GM12878 (cell line): ENCODE results near the gene EBP. TPM values are rescaled to one million over a fixed set of nuclear protein-coding genes. Genes with fewer than 3 reads are reported as not detected.

Experiments used
- ATAC-seq: fragments of 200-7000 bp; cut with Tn5 transposase; 3 replicates; pipeline ENCODE4 v1.9.1; 2020; ENCODE audit warnings: mild to moderate bottlenecking, moderate library complexity
- BruUV-seq: library from RNA; stranded (reverse); fragments of 400-500 nt; replicated peaks from 2 replicates; lab custom pipeline; 2021; lab: Mats Ljungman, UMichigan
- CTCF ChIA-PET: fragments of 300-600 bp; sonication (Branson Sonifier 250); formaldehyde crosslinking; extraction: SDS; loops from one replicate; lab custom pipeline; 2021; ENCODE audit warnings: inconsistent platforms; lab: Yijun Ruan, JAX
- POLR2A ChIA-PET: fragments of 350-600 bp; formaldehyde crosslinking; extraction: SDS; loops from one replicate; lab custom pipeline; 2021; ENCODE audit warnings: inconsistent platforms; lab: Charles Lee
- RAD21 ChIA-PET: fragments of 300-600 bp; sonication (Branson Sonifier 250); formaldehyde crosslinking; loops from one replicate; lab custom pipeline; 2023; ENCODE audit warnings: antibody characterized with exemption; ENCODE audit not compliant: unreplicated experiment; lab: Charles Lee
- SMC1A ChIA-PET: fragments of 300-600 bp; sonication (Branson Sonifier 250); formaldehyde crosslinking; loops from one replicate; lab custom pipeline; 2023; ENCODE audit not compliant: unreplicated experiment, uncharacterized antibody; lab: Charles Lee
- DNase-seq: peaks from one replicate; pipeline ENCODE4 v3.0.0-alpha.2; 2011; ENCODE audit warnings: low read depth, low spot score
- FAIRE-seq: peaks from 3 replicates; lab custom pipeline; 2011; peaks lifted over from hg19 to GRCh38; lab: Jason Lieb, UNC
- H2AFZ ChIP-seq: 2 replicates; pipeline ENCODE4 v1.6.0; 2011; ENCODE audit warnings: low read depth, low read length, control low read depth; ENCODE audit not compliant: control insufficient read depth
- H3K27ac ChIP-seq: 2 replicates; pipeline ENCODE4 v1.5.1; 2011; ENCODE audit warnings: control low read depth; ENCODE audit not compliant: control insufficient read depth, insufficient read depth
- H3K27me3 ChIP-seq, 2 experiments: replicated peaks in 1 of 2; 2 replicates each; pipeline versions ENCODE4 v1.6.0 to v1.6.1; 2011; ENCODE audit warnings: low read length in 1 of 2; ENCODE audit not compliant: control insufficient read depth in 2 of 2, insufficient read depth in 2 of 2
- H3K36me3 ChIP-seq, 2 experiments: 2 replicates each; pipeline ENCODE4 v1.5.1; 2011; ENCODE audit warnings: low read length in 1 of 2; ENCODE audit not compliant: control insufficient read depth in 2 of 2, insufficient read depth in 2 of 2
- H3K4me1 ChIP-seq: 2 replicates; pipeline ENCODE4 v1.6.1; 2011; ENCODE audit warnings: mild to moderate bottlenecking, low read length, moderate library complexity, mixed read lengths; ENCODE audit not compliant: control insufficient read depth, insufficient read depth
- H3K4me2 ChIP-seq: 2 replicates; pipeline ENCODE4 v1.6.0; 2011; ENCODE audit warnings: control low read depth; ENCODE audit not compliant: control insufficient read depth, insufficient read depth
- H3K4me3 ChIP-seq: fragments of 200-600 bp; sonication (generic); 2 replicates; pipeline ENCODE4 v1.5.1; 2016
- H3K79me2 ChIP-seq: 2 replicates; pipeline ENCODE4 v1.6.0; 2011; ENCODE audit warnings: low read length; ENCODE audit not compliant: control insufficient read depth, insufficient read depth
- H3K9ac ChIP-seq: 2 replicates; pipeline ENCODE4 v1.8.0; 2011; ENCODE audit warnings: low read length, control low read depth, mixed read lengths; ENCODE audit not compliant: control insufficient read depth, insufficient read depth
- H3K9me3 ChIP-seq: replicated peaks from 3 replicates; pipeline ENCODE4 v1.5.1; 2011; ENCODE audit warnings: mild to moderate bottlenecking, low read length; ENCODE audit not compliant: control insufficient read depth, insufficient read depth
- H4K20me1 ChIP-seq: 2 replicates; pipeline ENCODE4 v1.6.0; 2011; ENCODE audit not compliant: control insufficient read depth, insufficient read depth
- CBFB ChIP-seq: IDR thresholded peaks from 2 replicates; pipeline ENCODE4 v1.6.1; 2016; ENCODE audit warnings: antibody characterized with exemption, low read depth
- CHD2 ChIP-seq: IDR thresholded peaks from 2 replicates; pipeline ENCODE4 v1.6.1; 2011; ENCODE audit warnings: low read depth, low read length, improper control_type of control experiment, borderline replicate concordance
- NFXL1 ChIP-seq: fragments of 450-650 bp; IDR thresholded peaks from 2 replicates; pipeline ENCODE4 v1.6.1; 2017; ENCODE audit warnings: antibody characterized with exemption, mild to moderate bottlenecking, borderline replicate concordance
- SIN3A ChIP-seq: IDR thresholded peaks from 2 replicates; pipeline ENCODE4 v1.6.1; 2012; ENCODE audit warnings: low read depth, low read length, improper control_type of control experiment
- SPI1 ChIP-seq: IDR thresholded peaks from 2 replicates; pipeline ENCODE4 v1.6.1; 2011; ENCODE audit warnings: low read depth, mild to moderate bottlenecking, low read length, moderate library complexity, borderline replicate concordance; ENCODE audit not compliant: insufficient read depth
- ZNF207 ChIP-seq: fragments of 450-650 bp; IDR thresholded peaks from 2 replicates; pipeline ENCODE4 v1.6.1; 2014; ENCODE audit warnings: antibody characterized with exemption, mild to moderate bottlenecking, borderline replicate concordance
- WGBS: methylation state at CpG from one replicate; pipeline ENCODE4 v1.1.6; 2016; ENCODE audit warnings: low lambda C conversion rate; ENCODE audit not compliant: insufficient replicate concordance, insufficient coverage; ENCODE audit errors: missing lambda C conversion rate; 5-methylcytosine and 5-hydroxymethylcytosine counted together
- in situ Hi-C: fragments of 300-500 bp; cut with MboI; formaldehyde crosslinking; loops from 9 replicates; pipeline ENCODE4 v1.14.3; 2018; ENCODE audit warnings: mixed read lengths
- intact Hi-C: fragments of 100-400 bp; cut with micrococcal nuclease; formaldehyde crosslinking; loops from one replicate; pipeline ENCODE4 v1.14.2; 2022; ENCODE audit not compliant: unreplicated experiment
- polyA plus RNA-seq, 11 experiments: library from polyadenylated mRNA; depleted of rRNA in 4 of 11; unstranded in 6 of 11; stranded (reverse) in 5 of 11; fragments of >200 nt; fragmentation: Nextera tagmentation in 4 of 11; fragmentation: Illumina TruSeq in 1 of 11; extraction: Ambion mirVana in 4 of 11; extraction: Trizol in 1 of 11; gene quantifications; 1 replicate in 1 of 11; 2 replicates in 10 of 11; pipeline versions ENCODE4 v1.2.1 to v1.2.3, GENCODE V29; 2011 to 2016; ENCODE audit warnings: inconsistent platforms in 2 of 11, missing spikeins in 2 of 11, low read depth in 1 of 11
- total RNA-seq, 4 experiments: library from RNA; depleted of rRNA in 3 of 4; stranded (reverse); fragments of >200 nt in 3 of 4; fragmentation: Illumina TruSeq in 1 of 4; extraction: Trizol in 1 of 4; gene quantifications; 2 replicates each; pipeline versions ENCODE4 v1.2.1 to v1.2.3, GENCODE V29; 2013 to 2021
- TF ChIP-seq, protein P1 (sequence below): IDR thresholded peaks from 2 replicates; pipeline ENCODE4 v1.6.1; 2012; ENCODE audit warnings: low read depth, low read length, improper control_type of control experiment
- TF ChIP-seq, protein P2 (sequence below): IDR thresholded peaks from 2 replicates; pipeline ENCODE4 v1.6.1; 2012; ENCODE audit warnings: improper control_type of control experiment, low read depth, low read length; ENCODE audit not compliant: insufficient replicate concordance
- TF ChIP-seq, protein P3 (sequence below): IDR thresholded peaks from 2 replicates; pipeline ENCODE4 v1.6.1; 2012; ENCODE audit warnings: low read depth, low read length, improper control_type of control experiment
- TF ChIP-seq, protein P4 (sequence below): fragments of 450-650 bp; IDR thresholded peaks from 2 replicates; pipeline ENCODE4 v1.6.1; 2014; ENCODE audit warnings: mild to moderate bottlenecking

Gene EBP
- total and polyA plus RNA-seq, 10 of the 15 experiments (the other 5 are each of a cell fraction or from before 2014, with no cell fraction given): 125 to 628 (median 180) TPM

DNA sequence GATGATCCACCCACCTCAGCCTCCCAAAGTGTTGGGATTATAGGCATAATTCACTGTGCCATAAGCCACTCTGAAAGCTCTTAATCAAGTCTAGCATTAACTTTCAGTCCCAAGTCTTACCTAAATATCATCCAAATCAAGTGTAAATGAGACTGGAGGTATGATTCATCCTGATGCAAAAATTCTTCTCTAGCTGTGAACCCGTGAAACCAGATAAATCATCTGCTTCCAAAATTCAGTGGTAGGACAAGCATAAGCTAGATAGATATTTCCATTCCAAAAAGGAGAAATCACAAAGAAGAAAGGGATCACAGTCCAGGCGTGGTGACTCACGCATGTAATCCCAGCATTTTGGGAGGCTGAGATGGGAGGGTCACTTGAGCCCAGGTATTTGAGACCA, 9.1 kb downstream of the EBP start (continued):
- TF ChIP-seq ZNF207 (no peak), CHD2 (no peak)
- TF ChIP-seq, protein P1, sequence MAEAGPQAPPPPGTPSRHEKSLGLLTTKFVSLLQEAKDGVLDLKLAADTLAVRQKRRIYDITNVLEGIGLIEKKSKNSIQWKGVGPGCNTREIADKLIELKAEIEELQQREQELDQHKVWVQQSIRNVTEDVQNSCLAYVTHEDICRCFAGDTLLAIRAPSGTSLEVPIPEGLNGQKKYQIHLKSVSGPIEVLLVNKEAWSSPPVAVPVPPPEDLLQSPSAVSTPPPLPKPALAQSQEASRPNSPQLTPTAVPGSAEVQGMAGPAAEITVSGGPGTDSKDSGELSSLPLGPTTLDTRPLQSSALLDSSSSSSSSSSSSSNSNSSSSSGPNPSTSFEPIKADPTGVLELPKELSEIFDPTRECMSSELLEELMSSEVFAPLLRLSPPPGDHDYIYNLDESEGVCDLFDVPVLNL: no peak

DNA sequence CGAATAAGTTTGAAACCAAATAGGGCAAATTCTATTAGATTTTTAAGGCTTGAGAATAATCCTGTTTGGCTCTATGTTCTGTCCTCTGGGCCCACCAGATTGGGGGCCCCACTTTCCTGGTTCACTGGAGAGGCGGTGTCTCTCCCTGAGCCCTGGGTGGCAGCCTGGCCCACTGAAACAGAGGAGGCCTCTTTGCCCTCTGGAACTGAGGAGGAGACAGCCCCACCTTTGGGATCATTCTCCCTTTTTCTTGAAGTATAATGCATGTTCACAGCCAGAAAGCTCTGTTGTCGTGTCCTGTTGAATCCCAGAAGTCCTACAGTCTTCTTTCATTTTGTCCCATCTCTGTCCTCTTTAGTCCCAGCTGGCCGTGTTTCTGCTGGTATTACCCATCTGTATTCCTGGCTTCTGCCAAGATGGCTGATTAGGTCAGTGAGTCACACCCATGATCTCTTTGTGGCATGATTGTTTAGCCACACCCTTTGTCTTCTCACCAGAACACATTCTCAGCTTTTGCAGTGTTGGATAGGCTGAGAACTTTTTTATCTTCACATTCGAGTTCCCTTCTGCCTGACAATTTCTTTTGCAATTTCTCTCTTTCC, 9.9 kb downstream of the EBP start:
- in situ Hi-C loops: no loop called here
- ChIA-PET POLR2A (no interaction called here), CTCF (no interaction called here), SMC1A (interaction anchor here (0.8 kb wide), 1 partner anchor 8 kb away, joined by 3 read pairs; no protein-coding TSS in a partner anchor), RAD21 (no interaction called here)
- Histone ChIP-seq H3K4me2 (no peak overlapping the region), H3K9me3 (no peaks in the 10 kb centered on the region), H3K27ac (no peak overlapping the region), H3K4me1 (no peaks in the 10 kb centered on the region), H3K4me3 (no peak overlapping the region), H2AFZ (no peak overlapping the region), H4K20me1 (no peaks in the 10 kb centered on the region), H3K36me3 (peaks cover 0 to 4% of the 10 kb centered on the region in 2 experiments), H3K79me2 (no peaks in the 10 kb centered on the region), H3K27me3 (no peaks in the 10 kb centered on the region), H3K9ac (no peak overlapping the region)
- ATAC-seq (no peak), FAIRE-seq (no peak), DNase-seq (no peak)
- intact Hi-C loops: no loop called here
- WGBS: 57% methylated on average over 4 of the region's 5 CpGs
- no TSS peak for BruUV-seq
- TF ChIP-seq, protein P2, sequence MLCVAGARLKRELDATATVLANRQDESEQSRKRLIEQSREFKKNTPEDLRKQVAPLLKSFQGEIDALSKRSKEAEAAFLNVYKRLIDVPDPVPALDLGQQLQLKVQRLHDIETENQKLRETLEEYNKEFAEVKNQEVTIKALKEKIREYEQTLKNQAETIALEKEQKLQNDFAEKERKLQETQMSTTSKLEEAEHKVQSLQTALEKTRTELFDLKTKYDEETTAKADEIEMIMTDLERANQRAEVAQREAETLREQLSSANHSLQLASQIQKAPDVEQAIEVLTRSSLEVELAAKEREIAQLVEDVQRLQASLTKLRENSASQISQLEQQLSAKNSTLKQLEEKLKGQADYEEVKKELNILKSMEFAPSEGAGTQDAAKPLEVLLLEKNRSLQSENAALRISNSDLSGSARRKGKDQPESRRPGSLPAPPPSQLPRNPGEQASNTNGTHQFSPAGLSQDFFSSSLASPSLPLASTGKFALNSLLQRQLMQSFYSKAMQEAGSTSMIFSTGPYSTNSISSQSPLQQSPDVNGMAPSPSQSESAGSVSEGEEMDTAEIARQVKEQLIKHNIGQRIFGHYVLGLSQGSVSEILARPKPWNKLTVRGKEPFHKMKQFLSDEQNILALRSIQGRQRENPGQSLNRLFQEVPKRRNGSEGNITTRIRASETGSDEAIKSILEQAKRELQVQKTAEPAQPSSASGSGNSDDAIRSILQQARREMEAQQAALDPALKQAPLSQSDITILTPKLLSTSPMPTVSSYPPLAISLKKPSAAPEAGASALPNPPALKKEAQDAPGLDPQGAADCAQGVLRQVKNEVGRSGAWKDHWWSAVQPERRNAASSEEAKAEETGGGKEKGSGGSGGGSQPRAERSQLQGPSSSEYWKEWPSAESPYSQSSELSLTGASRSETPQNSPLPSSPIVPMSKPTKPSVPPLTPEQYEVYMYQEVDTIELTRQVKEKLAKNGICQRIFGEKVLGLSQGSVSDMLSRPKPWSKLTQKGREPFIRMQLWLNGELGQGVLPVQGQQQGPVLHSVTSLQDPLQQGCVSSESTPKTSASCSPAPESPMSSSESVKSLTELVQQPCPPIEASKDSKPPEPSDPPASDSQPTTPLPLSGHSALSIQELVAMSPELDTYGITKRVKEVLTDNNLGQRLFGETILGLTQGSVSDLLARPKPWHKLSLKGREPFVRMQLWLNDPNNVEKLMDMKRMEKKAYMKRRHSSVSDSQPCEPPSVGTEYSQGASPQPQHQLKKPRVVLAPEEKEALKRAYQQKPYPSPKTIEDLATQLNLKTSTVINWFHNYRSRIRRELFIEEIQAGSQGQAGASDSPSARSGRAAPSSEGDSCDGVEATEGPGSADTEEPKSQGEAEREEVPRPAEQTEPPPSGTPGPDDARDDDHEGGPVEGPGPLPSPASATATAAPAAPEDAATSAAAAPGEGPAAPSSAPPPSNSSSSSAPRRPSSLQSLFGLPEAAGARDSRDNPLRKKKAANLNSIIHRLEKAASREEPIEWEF: no peak
- TF ChIP-seq, protein P3, sequence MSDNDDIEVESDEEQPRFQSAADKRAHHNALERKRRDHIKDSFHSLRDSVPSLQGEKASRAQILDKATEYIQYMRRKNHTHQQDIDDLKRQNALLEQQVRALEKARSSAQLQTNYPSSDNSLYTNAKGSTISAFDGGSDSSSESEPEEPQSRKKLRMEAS: no peak
- TF ChIP-seq SIN3A (no peak), NFXL1 (no peak), CBFB (no peak), SPI1 (no peak)
- TF ChIP-seq, protein P4, sequence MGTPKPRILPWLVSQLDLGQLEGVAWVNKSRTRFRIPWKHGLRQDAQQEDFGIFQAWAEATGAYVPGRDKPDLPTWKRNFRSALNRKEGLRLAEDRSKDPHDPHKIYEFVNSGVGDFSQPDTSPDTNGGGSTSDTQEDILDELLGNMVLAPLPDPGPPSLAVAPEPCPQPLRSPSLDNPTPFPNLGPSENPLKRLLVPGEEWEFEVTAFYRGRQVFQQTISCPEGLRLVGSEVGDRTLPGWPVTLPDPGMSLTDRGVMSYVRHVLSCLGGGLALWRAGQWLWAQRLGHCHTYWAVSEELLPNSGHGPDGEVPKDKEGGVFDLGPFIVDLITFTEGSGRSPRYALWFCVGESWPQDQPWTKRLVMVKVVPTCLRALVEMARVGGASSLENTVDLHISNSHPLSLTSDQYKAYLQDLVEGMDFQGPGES: no peak
